GM12878 (cell line): Measurements from ENCODE around the gene YIF1A. TPM values are rescaled to one million over a fixed set of nuclear protein-coding genes. Genes with fewer than 3 reads are reported as not detected.

Experiments used
- BHLHE40 ChIP-seq, 2 experiments: fragments of 450-650 bp in 1 of 2; IDR thresholded peaks; 2 replicates each; pipeline ENCODE4 v1.6.1; 2011 to 2017; ENCODE audit warnings: low read depth in 2 of 2, borderline replicate concordance in 1 of 2, improper control_type of control experiment in 1 of 2, low read length in 1 of 2, mild to moderate bottlenecking in 1 of 2
- EP300 ChIP-seq, 2 experiments: fragments of 150-350 bp in 1 of 2; IDR thresholded peaks; 2 replicates each; pipeline ENCODE4 v1.6.1; 2011 to 2012; ENCODE audit warnings: low read depth in 2 of 2, low read length in 2 of 2, borderline replicate concordance in 1 of 2, improper control_type of control experiment in 1 of 2, inconsistent platforms in 1 of 2; ENCODE audit not compliant: control insufficient read depth in 1 of 2
- IKZF2 ChIP-seq, 2 experiments: fragments of 450-650 bp; IDR thresholded peaks; 2 replicates each; pipeline ENCODE4 v1.6.1; 2017; ENCODE audit warnings: mild to moderate bottlenecking in 2 of 2, moderate library complexity in 2 of 2
- LARP7 ChIP-seq: fragments of 450-650 bp; IDR thresholded peaks from 2 replicates; pipeline ENCODE4 v1.6.1; 2017; ENCODE audit warnings: mild to moderate bottlenecking
- NBN ChIP-seq: fragments of 450-650 bp; IDR thresholded peaks from 2 replicates; pipeline ENCODE4 v1.6.1; 2016
- PML ChIP-seq: IDR thresholded peaks from 2 replicates; pipeline ENCODE4 v1.6.1; 2012; ENCODE audit warnings: low read length, inconsistent platforms
- SMC3 ChIP-seq: IDR thresholded peaks from 2 replicates; pipeline ENCODE4 v1.6.1; 2011; ENCODE audit warnings: low read length, improper control_type of control experiment, borderline replicate concordance
- TCF12 ChIP-seq: IDR thresholded peaks from 2 replicates; pipeline ENCODE4 v1.6.1; 2011; ENCODE audit warnings: low read depth, mild to moderate bottlenecking, low read length
- YY1 ChIP-seq: IDR thresholded peaks from 2 replicates; pipeline ENCODE4 v1.6.1; 2011; ENCODE audit warnings: low read depth, mild to moderate bottlenecking, low read length
- ZNF217 ChIP-seq: fragments of 450-650 bp; IDR thresholded peaks from 2 replicates; pipeline ENCODE4 v1.6.1; 2017; ENCODE audit warnings: antibody characterized with exemption, mild to moderate bottlenecking
- ZNF24 ChIP-seq: fragments of 450-650 bp; IDR thresholded peaks from 2 replicates; pipeline ENCODE4 v1.6.1; 2017; ENCODE audit warnings: antibody characterized with exemption, mild to moderate bottlenecking
- polyA plus RNA-seq, 11 experiments: library from polyadenylated mRNA; depleted of rRNA in 4 of 11; unstranded in 6 of 11; stranded (reverse) in 5 of 11; fragments of >200 nt; fragmentation: Nextera tagmentation in 4 of 11; fragmentation: Illumina TruSeq in 1 of 11; extraction: Ambion mirVana in 4 of 11; extraction: Trizol in 1 of 11; gene quantifications; 1 replicate in 1 of 11; 2 replicates in 10 of 11; pipeline versions ENCODE4 v1.2.1 to v1.2.3, GENCODE V29; 2011 to 2016; ENCODE audit warnings: inconsistent platforms in 2 of 11, missing spikeins in 2 of 11, low read depth in 1 of 11
- total RNA-seq, 4 experiments: library from RNA; depleted of rRNA in 3 of 4; stranded (reverse); fragments of >200 nt in 3 of 4; fragmentation: Illumina TruSeq in 1 of 4; extraction: Trizol in 1 of 4; gene quantifications; 2 replicates each; pipeline versions ENCODE4 v1.2.1 to v1.2.3, GENCODE V29; 2013 to 2021
- TF ChIP-seq, protein P1 (sequence below): fragments of 450-650 bp; IDR thresholded peaks from 2 replicates; pipeline ENCODE4 v1.6.1; 2017; ENCODE audit warnings: mild to moderate bottlenecking, moderate library complexity
- TF ChIP-seq, protein P2 (sequence below): fragments of 450-650 bp; IDR thresholded peaks from 2 replicates; pipeline ENCODE4 v1.6.1; 2016; ENCODE audit warnings: mild to moderate bottlenecking
- TF ChIP-seq, protein P3 (sequence below), 3 experiments: IDR thresholded peaks in 2 of 3; conservative IDR thresholded peaks in 1 of 3; 2 replicates each; pipeline ENCODE4 v1.5.1; 2011; ENCODE audit warnings: low read depth in 3 of 3, low read length in 3 of 3, mild to moderate bottlenecking in 3 of 3, control low read depth in 2 of 3, moderate library complexity in 2 of 3, inconsistent platforms in 1 of 3, mixed read lengths in 1 of 3; ENCODE audit not compliant: control insufficient read depth in 2 of 3, insufficient read depth in 1 of 3; ENCODE audit errors: extremely low read depth in 1 of 3
- TF ChIP-seq, protein P4 (sequence below): fragments of 450-650 bp; IDR thresholded peaks from 2 replicates; pipeline ENCODE4 v1.6.1; 2014; ENCODE audit warnings: mild to moderate bottlenecking

The YIF1A gene
- total and polyA plus RNA-seq, 10 of the 15 experiments (the other 5 are each of a cell fraction or from before 2014, with no cell fraction given) = 6.6 to 128 (median 71.7) TPM

DNA sequence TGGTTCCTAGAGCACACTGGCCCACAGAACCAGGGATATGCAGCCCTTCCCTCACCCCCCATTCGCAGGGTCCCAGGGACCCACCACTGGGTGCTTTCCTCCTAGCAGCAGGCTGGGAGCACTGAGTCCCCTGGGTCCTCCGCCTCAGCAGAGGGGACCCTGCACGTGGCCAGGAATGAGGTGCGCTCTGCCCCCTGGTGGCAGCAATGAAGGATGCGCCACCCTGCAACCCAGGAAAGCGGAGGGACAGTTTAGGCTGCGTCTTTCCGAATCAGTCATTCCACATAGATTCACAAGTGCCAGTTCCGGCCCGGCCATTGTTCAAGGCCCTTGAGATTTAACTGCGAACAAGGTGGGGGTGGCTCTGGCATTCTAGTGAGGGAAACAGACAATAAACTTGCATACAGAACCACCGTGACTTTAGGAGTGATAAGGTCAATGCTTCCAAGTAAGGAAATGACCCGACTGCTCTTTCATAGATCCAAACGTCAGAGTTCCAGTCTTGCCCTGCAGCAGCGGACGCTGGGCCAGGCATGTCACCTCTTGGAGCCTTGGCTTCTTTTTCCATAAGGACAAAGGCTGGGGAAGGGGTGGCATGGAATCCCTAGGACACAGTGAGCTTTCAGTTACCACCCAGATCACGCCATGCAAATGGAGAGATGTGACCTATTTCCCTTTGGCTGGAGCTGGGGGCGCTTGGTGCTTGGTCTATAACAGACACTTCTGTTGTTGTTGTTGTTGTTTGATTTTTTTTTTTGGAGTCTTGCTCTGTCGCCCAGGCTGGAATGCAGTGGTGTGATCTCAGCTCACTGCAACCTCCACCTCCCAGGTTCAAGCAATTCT lies 39.6 kb upstream of the YIF1A start (continued):
- TF ChIP-seq, protein P1, sequence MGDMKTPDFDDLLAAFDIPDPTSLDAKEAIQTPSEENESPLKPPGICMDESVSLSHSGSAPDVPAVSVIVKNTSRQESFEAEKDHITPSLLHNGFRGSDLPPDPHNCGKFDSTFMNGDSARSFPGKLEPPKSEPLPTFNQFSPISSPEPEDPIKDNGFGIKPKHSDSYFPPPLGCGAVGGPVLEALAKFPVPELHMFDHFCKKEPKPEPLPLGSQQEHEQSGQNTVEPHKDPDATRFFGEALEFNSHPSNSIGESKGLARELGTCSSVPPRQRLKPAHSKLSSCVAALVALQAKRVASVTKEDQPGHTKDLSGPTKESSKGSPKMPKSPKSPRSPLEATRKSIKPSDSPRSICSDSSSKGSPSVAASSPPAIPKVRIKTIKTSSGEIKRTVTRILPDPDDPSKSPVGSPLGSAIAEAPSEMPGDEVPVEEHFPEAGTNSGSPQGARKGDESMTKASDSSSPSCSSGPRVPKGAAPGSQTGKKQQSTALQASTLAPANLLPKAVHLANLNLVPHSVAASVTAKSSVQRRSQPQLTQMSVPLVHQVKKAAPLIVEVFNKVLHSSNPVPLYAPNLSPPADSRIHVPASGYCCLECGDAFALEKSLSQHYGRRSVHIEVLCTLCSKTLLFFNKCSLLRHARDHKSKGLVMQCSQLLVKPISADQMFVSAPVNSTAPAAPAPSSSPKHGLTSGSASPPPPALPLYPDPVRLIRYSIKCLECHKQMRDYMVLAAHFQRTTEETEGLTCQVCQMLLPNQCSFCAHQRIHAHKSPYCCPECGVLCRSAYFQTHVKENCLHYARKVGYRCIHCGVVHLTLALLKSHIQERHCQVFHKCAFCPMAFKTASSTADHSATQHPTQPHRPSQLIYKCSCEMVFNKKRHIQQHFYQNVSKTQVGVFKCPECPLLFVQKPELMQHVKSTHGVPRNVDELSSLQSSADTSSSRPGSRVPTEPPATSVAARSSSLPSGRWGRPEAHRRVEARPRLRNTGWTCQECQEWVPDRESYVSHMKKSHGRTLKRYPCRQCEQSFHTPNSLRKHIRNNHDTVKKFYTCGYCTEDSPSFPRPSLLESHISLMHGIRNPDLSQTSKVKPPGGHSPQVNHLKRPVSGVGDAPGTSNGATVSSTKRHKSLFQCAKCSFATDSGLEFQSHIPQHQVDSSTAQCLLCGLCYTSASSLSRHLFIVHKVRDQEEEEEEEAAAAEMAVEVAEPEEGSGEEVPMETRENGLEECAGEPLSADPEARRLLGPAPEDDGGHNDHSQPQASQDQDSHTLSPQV = 0 out of 2 replicates have a peak, but pooled peaks have one; percentile 59
- TF ChIP-seq, protein P2, sequence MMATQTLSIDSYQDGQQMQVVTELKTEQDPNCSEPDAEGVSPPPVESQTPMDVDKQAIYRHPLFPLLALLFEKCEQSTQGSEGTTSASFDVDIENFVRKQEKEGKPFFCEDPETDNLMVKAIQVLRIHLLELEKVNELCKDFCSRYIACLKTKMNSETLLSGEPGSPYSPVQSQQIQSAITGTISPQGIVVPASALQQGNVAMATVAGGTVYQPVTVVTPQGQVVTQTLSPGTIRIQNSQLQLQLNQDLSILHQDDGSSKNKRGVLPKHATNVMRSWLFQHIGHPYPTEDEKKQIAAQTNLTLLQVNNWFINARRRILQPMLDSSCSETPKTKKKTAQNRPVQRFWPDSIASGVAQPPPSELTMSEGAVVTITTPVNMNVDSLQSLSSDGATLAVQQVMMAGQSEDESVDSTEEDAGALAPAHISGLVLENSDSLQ = 0 out of 2 replicates have a peak, but pooled peaks have one; percentile 10
- TF ChIP-seq, protein P3, sequence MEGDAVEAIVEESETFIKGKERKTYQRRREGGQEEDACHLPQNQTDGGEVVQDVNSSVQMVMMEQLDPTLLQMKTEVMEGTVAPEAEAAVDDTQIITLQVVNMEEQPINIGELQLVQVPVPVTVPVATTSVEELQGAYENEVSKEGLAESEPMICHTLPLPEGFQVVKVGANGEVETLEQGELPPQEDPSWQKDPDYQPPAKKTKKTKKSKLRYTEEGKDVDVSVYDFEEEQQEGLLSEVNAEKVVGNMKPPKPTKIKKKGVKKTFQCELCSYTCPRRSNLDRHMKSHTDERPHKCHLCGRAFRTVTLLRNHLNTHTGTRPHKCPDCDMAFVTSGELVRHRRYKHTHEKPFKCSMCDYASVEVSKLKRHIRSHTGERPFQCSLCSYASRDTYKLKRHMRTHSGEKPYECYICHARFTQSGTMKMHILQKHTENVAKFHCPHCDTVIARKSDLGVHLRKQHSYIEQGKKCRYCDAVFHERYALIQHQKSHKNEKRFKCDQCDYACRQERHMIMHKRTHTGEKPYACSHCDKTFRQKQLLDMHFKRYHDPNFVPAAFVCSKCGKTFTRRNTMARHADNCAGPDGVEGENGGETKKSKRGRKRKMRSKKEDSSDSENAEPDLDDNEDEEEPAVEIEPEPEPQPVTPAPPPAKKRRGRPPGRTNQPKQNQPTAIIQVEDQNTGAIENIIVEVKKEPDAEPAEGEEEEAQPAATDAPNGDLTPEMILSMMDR (IDR thresholded peaks at IDR 0.05 in 2 of 3, conservative IDR thresholded peaks at IDR 0.05 in 1 of 3; ENCODE audit: control insufficient read depth in 2 of 3, extremely low read depth in 1 of 3, insufficient read depth in 1 of 3, low read depth in 3 of 3, low read length in 3 of 3) = peak; percentile 91 to 94 (median 92)
- TF ChIP-seq LARP7 (peak; percentile 79), TCF12 (0 out of 2 replicates have a peak, but pooled peaks have one; percentile 3), SMC3 (peak; percentile 98), ZNF24 (peak; percentile 87), BHLHE40 (IDR thresholded peaks at IDR 0.05; ENCODE audit: borderline replicate concordance in 1 of 2, low read depth in 2 of 2, low read length in 1 of 2) (peak; percentile 88 to 93), YY1 (peak; percentile 82), PML (no peak), ZNF217 (no peak), IKZF2 (IDR thresholded peaks at IDR 0.05) (peak in 1 of 2 experiments; percentile 44; a peak in 2 of 4 replicates), EP300 (IDR thresholded peaks at IDR 0.05; ENCODE audit: borderline replicate concordance in 1 of 2, control insufficient read depth in 1 of 2, low read depth in 2 of 2, low read length in 2 of 2) (no peak), NBN (peak; percentile 74)
- TF ChIP-seq, protein P4, sequence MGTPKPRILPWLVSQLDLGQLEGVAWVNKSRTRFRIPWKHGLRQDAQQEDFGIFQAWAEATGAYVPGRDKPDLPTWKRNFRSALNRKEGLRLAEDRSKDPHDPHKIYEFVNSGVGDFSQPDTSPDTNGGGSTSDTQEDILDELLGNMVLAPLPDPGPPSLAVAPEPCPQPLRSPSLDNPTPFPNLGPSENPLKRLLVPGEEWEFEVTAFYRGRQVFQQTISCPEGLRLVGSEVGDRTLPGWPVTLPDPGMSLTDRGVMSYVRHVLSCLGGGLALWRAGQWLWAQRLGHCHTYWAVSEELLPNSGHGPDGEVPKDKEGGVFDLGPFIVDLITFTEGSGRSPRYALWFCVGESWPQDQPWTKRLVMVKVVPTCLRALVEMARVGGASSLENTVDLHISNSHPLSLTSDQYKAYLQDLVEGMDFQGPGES = no peak
